NCI-H2081 treated with DMSO at 0.1 percent for 48 hours (cell line): ENCODE results near the gene MC2R.

ENCODE experiments used
- DNase-seq: peaks from one replicate; lab custom pipeline; 2025; lab: John Stamatoyannopoulos, UW

Gene MC2R

GRCh38 chr18:13915391-13915790 is at the start of gene MC2R:
Gene MC2R (minus strand): TSS chr18:13915536. CDS start chr18:13885518, 30,018 bp downstream.
- DNase-seq: no peak

GRCh38 chr18:13945811-13946210 is 30.5 kb upstream of the MC2R start:
- no peak for DNase-seq

- no peak for DNase-seq
These were observed 28.0 kb upstream of the MC2R start for GRCh38 chr18:13943338-13943737.

- DNase-seq: no peak
These were observed 25.0 kb upstream of the MC2R start for GRCh38 chr18:13940326-13940725.

- DNase-seq: no peak
These were observed 19.3 kb upstream of the MC2R start for GRCh38 chr18:13934676-13935075.

- DNase-seq: no peak
These were observed 18.7 kb upstream of the MC2R start for GRCh38 chr18:13934058-13934457.

GRCh38 chr18:13932285-13933025 is 17.1 kb upstream of the MC2R start:
- no peak for DNase-seq

- no peak for DNase-seq
These were observed 15.6 kb upstream of the MC2R start for GRCh38 chr18:13930964-13931363.

GRCh38 chr18:13923221-13923620 is 7.9 kb upstream of the MC2R start:
- no peak for DNase-seq

GRCh38 chr18:13918898-13919297 is 3.6 kb upstream of the MC2R start:
- no peak for DNase-seq

- no peak for DNase-seq
These were observed 2.1 kb upstream of the MC2R start for GRCh38 chr18:13917401-13917800.

GRCh38 chr18:13916559-13916958 is 1.2 kb upstream of the MC2R start:
- DNase-seq: no peak

GRCh38 chr18:13915995-13916431 is 677 bp upstream of the MC2R start:
- DNase-seq: no peak

- no peak for DNase-seq
These were observed 580 bp downstream of the MC2R start for GRCh38 chr18:13914756-13915155.

- DNase-seq: no peak
These were observed 1.2 kb downstream of the MC2R start for GRCh38 chr18:13914170-13914569.

- no peak for DNase-seq
These were observed 2.1 kb downstream of the MC2R start for GRCh38 chr18:13913205-13913604.

GRCh38 chr18:13912601-13913000 is 2.7 kb downstream of the MC2R start:
- no peak for DNase-seq

GRCh38 chr18:13910986-13911385 is 4.3 kb downstream of the MC2R start:
- DNase-seq: no peak

GRCh38 chr18:13910501-13910900 is 4.8 kb downstream of the MC2R start:
- DNase-seq: no peak

GRCh38 chr18:13909141-13909940 is 6.0 kb downstream of the MC2R start:
- no peak for DNase-seq

- no peak for DNase-seq
These were observed 14.7 kb downstream of the MC2R start for GRCh38 chr18:13900633-13901032.

GRCh38 chr18:13895505-13896033 is 19.8 kb downstream of the MC2R start:
- no peak for DNase-seq

GRCh38 chr18:13894531-13894930 is 20.8 kb downstream of the MC2R start:
- no peak for DNase-seq
